ENCODE results near the gene NEK9.
"Not testable (repeated sequence)": the region's sequence is repeated elsewhere in the genome, so short reads cannot be mapped to it uniquely, and the experiment has no call there.

NEK9 gene

DNA sequence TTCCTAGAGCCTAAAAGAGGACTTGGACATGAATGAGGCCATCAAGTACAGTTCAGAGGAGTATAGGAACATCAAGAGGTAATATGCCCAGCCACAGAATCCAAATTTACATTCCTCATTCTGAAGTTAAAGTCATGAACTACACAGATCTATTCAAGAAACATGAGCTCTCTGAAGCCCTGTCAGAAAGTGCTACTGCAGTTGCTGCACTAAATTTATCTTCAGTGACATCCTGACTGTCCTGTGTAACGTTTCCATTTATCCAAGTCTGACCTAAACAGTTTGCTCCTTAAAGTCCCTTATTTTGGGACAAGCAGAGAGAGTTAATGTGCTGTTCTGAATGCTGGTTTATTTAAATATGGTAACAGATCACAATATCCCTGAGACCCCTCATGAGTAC lies 28.2 kb downstream of the NEK9 start:
- no peak for DNase-seq

DNA sequence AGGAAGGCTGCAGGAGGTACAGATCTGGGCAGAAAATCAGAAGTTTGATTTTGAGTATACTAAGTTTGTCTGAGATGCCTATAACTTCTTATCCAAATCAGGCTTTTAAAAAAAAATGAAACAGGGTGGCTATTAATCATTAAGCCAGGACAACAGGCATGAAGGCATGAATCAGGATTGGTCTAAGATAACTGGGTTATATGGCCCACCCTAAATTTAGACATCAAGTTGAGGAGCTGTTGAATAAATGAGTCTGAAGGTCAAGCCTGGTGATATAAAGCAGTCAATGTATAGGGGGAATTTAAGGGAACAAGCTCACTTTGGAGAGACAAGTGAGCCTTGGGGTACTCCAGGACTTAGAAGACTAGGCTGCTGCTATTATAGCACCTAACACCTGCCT lies 28.6 kb downstream of the NEK9 start:
- DNase-seq = no peak

DNA sequence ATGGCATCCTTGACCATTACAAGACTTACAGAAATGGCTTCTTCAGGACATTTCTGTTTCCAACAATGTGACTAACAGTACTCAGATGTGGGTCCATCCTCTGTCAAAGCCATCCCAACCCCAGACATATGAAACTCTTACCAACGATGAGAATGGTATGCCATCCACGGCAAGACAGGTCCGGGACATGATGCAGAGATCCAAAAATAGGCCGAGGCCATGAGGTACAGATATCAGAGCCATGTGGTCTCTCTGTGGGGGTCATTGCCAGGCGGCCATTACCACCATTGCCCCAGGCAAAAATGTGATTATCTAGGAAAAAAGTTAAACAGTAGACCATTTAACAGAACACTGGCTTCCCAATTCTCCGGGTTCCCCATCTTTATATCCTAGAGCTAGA lies 29.9 kb downstream of the NEK9 start:
- DNase-seq = no peak

DNA sequence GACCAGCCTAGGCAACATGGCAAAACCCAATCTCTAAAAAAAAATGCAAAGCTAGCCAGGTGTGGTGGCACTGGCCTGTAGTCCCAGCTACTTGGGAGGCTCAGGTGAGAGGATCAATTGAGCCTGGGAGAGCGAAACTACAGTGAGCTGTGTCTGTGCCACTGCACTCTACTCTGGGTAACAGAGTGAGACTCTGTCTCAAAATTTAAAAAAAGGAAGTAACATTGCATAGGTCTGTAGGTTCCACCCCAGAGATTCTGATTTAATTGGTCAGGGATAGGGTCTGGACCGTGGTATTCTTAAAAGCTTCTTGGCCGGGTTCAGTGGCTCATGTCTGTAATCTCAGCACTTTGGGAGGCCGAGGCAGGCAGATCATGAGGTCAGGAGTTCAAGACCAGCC lies 31.2 kb downstream of the NEK9 start:
- DNase-seq = no peak

DNA sequence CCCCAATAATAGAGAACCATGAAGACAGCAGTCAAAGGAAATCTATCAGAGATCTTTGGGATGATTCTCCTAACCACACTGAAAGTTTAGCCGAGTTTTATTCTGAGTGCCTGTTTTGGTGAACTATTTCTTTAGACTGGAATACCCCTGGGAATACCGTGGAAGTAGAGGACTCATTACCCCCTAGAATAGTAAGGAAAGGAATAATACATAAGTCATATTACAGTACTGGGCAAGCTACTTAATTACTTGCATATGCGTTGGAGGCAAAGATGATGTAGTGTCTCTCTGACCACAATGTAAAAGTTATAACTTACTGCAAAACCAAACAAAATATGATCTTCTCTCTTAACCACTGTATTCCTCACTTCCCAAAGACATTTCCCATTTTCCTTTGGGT lies 32.0 kb downstream of the NEK9 start:
- DNase-seq = no peak

DNA sequence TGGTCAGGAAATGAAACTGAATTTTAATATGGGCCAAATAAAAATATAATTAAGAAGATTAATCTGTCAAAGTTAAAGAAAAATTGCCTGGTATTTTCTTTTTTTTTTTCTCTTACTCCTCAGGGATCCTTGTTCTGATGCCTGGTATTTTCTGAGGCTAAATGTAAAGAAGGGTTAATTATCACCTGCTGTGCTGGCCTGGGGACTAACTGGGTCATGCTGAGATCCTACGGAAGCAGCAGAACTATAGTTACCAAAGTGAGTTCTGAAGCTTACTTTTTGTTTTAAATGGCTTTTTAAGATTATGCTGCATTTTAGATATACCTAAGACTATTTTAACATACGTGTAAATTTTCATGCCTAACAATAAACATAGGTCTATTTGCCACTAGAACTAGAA lies 34.1 kb downstream of the NEK9 start:
- no peak for DNase-seq

DNA sequence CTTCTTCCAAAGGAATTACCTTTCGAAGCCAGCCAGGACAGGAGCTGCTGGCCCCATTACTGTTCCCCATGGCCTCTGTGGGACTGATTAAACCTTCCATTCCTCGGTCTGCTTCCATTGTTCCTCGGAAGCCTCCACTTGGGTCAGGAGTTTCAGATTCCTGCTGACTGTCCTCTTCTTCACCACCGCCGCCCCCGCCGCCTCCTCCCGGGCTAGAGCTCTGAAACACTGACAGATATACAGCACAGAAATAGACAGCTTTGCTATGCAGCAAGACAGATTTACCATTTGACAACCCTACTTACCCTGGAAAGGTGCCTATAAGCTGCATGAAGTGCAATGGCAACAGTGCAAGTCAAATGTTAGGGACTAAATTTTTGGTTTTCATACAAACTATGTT lies 35.6 kb downstream of the NEK9 start:
- no peak for DNase-seq

DNA sequence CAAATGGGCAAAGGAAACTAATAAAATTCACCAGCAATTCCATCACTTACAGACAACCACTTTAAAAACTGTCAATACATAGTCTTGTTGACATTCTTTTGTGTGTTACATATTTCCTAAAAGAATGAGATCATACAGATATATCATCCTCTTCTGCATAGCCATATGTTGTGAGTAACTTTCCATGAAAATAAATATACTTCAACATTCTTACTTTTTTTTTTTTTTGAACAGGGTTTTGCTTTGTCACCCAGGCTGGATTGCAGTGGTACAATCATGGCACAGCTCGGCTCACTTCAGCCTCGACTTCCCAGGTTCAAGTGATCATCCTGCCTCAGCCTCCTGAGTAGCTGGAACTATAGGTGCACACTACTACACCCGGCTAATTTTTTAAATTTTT lies 36.5 kb downstream of the NEK9 start:
- no peak for DNase-seq

DNA sequence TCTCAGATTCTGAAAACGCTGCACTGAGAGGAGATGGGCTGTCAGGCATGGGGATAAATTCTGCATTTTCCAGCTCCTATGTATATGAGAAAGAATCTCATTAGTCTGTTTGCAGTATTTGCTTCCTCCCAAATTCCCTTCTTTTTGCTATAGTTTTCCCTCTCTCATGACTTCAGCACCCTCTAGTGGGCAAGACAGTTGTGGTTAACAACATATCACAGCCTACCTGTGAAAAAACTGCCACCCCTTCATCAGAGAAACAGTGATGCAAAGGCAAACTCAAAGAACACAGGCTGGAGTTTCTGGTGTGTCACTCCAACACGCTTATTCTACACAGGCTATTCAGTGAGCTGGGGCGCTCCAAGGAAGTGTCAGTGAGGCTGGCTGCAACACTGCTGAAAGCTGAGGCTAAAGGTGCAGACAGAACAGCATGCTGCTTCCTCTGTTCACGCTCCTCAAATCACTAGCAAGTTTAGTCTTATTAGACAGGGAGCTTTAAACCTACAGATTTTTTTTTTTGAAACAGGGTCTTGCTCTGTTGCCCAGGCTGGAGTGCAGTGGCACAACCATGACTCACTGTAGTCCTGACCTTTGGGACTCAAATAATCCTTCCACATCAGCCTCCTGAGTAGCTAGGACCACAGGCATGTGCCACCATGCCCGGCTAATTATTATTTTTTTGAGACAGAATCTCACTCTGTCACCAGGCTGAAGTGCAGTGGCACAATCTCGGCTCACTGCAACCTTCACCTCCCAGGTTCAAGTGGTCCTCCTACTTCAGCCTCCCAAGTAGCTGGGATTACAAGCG lies 38.1 kb downstream of the NEK9 start:
- peak; percentile 61 for DNase-seq

DNA sequence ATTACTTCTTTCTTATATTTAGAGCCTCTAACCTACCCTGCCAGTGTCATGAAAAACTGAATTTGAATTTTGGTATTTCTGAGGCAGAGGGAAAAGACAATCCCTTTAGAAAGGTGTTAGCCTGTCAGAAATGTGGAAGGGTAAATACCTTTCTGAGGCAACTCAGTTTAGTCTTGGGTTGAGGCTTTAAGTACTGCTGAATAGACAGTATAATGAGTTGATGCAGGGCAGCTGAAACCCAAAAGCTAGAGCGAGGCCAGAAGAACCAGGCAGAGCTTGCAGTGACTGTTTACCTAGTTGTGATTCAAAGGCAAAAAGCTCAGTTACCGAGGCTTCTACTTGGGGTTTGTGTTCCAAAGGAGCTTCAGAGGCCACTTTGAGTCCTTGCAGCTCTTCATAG lies 38.7 kb downstream of the NEK9 start:
- no peak for DNase-seq

DNA sequence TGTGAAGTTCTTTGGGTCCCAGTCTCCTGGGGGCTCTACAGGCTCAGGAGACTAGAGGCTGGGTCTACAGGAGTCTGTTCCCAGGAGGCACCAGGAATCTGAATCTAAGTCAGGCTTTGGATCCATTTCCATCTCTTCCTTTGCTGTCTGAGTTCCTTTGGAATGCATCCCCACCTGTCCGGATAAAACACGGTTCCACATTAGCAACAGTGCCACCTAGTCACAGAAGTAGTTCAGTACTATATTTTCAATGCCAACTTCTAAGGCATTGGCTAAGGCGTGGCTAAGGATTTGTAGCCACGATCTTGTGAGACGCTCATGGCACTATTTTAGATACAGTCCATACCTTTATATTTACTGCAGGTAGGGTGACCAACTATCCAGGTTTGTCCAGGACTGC lies 42.3 kb downstream of the NEK9 start:
- DNase-seq = no peak

DNA sequence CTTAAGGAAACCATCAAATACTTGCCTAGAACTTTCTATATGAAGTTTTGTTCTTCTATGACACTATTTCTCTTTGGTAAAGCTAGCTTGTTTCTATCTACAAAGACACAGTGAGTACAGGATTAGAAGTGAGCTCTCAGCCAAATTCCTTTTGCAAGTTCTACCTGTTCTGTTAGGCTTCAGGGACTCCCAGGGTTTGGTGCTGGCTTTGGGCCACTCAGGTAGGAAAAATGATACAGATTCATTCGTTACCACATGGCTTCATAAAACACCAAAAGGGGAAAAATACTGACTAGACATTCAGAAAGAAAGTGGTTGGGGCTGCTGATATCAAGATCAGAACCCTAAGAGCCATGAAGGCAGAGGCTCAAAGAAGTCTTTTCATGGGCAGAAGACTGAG lies 43.6 kb downstream of the NEK9 start:
- DNase-seq = no peak

DNA sequence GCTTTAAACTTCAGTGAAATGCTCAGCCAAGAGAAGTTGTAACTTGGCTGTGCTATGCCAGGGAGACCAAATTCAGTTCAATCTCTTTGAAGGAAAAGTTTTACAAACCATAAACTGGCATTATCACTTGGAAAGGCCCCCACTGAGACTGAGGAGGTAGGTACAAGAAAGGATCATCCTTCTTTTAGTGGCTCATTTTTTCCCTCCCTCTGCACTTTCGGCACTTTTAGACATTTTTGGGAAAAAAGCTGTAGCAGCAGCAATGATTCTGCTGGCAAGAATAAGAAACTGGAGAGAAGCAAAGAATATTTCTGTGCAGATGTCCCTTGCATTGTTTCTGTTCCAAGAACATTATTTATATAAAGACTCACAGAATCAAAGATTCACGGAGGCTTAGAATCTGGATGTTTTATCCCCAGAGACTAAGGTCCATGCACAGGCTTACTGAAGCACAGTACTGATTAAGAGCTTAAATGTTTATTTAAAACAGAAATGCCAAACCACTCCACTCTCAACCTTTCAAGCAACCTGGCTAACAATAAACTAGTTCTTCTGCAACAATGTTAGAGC lies 45.1 kb downstream of the NEK9 start:
- peak; percentile 45 for DNase-seq

DNA sequence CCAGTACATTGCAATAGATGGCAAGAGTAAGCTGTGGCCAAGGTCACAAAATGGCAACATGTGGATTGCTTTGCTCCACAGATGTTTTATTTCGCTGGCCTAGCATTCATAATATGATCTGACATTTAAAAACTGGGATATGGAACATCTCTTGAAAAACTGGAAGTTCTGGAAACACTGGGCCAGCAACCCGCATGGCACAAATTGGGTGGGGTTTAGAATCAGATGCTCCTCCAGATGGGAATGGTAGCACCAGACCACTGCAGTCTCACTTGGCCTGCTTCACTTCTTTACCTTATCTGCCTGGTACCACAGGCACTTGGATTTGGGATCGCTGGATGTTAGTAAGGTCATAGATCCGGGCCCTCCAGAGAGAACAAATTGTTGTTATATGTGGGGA lies 47.3 kb downstream of the NEK9 start:
- DNase-seq = no peak

DNA sequence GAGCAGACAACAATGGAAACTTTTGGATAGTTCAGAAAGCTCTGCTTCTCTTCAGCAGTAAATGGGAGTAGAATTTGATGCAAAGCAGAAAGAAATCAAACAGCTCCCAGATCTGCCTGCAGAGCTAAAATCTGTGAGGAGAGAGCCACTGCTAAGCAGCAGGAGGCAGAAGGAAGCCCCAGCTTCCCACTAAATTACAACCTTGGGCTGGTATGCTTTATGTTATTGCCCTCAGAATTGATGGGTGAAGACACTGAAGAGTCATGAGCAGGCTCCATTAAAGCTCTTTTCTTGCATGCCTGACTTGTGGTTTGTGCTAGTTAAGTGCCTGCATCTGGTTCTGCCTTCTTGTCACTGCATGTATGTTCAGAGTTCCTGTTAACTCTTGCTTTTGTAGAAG lies 49.1 kb downstream of the NEK9 start:
- no peak for DNase-seq

DNA sequence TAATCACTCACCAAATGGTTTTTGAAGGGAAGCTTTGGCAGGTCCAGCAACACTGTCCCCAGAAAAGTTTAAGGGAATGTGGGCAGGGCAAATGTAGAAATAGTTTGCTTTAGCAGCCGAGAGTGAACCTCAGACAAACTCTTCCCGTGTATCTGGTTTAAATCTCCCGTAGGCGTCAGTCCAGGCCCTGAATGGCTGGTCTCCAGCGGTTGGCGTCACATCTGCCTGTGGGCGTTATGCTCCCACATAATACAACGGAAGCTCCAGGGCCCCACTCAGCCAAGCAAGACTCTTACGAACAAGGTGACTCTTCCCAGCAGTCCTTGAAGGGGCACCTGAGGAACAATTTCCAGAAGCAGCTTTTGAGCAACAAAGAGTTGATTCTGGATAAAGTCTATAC lies 56.5 kb downstream of the NEK9 start:
- peak; percentile 69 for DNase-seq

DNA sequence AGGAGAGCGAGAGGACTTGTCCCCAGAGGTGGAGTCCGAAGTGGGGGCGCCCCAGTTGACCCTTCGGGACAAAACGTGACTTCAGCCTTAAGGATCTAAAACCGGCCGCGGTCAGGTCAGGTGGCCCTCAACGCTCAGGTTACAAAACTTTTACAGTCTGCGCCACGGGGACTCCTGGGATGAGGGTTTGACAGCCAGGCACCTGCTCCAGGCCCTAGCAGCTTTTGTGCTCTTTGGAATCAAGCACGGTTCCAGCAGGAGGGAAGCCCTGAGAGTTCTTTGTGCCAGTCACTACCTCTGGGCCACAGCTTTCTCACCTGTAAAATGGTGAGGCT lies 57.1 kb downstream of the NEK9 start:
- no peak for DNase-seq

DNA sequence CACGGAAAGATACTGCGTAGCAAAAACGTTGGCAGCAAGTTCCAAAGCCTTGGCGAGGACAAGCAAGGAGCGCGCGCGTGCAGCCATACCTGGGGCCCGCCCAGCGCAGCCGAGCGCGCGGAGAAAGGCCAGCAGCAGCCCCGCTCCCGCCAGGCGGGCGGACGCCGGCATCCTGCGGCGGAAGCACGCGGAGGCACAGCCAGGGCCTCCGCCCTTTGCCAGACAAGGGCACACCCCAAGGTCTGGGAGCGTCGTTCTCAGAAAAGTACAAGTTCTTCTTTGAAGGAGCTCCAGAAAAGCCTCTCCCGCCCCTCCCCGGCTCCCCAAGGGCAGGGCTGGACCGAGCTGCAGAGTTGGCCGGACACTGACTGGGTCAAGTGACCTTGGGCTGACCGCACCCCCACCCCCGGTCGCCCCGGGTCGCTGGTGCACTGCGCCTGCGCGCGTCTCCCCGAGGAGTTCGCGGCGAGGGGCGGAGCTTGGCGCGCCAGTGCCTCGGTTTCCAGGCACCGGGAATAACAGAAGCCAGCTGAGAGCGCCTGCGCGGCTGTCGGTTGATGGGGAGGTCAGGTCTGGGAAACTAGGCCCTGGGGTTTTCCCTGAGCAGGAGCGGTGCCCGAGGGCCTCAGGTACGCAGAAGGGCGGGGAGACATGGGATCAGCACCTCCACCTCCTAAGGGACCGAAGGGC lies 57.6 kb downstream of the NEK9 start, which contains the start of gene ZC2HC1C:
Gene ZC2HC1C, plus strand, starts transcription at position 521 of the 690 bp plus-strand sequence. CDS start 933 bp downstream, outside the sequence.
- peak; percentile 95 for DNase-seq

DNA sequence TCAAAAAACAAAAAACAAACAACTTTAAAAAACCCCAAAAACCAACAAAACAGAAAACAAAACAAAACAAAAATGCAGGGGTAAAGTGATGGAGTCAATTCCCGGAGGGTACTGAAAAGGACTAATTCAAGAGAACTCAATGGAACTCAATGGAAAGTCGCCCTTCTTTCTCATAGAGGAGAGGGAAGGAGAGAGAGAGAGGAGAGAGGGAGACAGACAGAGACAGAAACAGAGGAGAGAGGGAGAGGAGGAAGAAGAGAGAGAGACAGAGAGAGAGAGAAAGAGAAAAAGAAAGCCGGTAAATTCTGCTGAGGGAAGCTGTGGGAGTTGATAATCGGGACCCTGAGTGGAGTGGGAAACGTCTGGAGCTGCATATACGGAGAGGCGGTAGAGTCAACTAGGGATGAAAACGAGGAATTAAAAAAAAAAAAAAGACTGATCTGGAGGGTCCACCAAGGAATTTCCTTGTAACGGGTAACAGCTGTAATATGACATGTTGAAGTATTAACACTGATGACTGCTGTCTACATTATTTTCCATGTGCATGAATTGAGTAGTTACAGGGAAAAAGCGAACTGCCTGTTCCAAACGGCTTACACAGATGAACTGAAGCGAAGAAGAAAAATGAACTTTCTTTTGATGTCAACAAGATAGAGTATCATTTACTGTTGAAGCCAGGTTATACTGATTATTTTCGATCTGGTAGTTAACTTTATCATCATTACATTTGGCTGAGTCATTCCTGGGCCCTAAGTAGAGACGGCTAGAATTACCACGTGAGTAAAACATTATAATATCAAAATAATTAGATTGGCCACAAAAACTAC lies 58.3 kb downstream of the NEK9 start:
- DNase-seq = no peak

DNA sequence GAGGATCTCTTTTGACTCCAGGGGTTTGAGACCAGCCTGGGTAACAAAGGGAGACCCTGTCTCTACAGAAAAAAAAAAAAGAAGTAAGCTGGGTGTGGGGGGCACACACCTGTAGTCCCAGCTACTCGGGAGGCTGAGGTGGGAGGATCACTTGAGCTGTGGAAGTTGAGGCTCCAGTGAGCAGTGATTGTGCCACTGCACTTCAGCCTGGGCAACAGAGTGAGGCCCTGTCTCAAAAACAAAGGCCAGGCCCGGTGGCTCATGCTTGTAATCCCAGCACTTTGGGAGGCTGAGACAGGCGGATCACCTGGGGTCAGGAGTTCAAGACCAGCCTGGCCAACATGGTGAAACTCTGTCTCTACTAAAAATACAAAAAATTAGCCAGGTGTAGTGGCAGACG lies 59.1 kb downstream of the NEK9 start:
- not testable (repeated sequence) for DNase-seq

DNA sequence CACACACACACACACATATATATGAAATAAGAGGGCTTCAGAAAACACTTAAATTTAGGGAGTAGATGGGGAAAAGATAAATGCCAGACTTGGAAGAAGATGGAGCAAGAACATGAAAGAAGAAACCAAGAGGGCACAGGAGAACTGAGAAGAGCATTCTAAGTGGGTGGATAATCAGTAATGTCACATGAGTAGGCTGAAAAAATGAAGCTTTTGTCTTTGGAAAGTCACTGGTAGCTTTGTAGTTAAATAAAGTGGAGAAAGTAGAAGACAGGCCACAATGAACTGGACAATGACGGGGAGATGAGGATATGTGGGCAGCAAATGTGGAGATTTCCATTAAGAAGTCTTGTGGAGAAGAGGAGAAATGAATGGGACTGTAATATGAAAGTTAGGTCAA lies 59.6 kb downstream of the NEK9 start:
- no peak for DNase-seq

DNA sequence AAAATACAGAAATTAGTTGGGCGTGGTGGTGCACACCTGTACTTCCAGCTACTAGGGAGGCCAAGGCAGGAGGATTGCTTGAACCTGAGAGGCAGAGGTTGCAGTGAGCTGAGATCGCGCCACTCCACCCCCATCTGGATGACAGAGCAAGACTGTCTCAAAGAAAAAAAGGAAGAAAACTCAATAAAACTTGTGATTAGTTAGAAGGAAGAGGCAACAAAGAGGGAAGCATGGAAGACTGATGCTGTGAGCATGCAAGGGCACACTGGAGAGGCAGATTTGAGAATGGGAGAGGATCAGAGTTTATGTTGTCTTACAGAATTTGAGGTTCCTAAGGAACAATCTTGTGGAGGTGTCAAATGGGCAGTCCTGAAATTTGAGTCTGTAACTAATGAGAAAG lies 60.2 kb downstream of the NEK9 start:
- no peak for DNase-seq

DNA sequence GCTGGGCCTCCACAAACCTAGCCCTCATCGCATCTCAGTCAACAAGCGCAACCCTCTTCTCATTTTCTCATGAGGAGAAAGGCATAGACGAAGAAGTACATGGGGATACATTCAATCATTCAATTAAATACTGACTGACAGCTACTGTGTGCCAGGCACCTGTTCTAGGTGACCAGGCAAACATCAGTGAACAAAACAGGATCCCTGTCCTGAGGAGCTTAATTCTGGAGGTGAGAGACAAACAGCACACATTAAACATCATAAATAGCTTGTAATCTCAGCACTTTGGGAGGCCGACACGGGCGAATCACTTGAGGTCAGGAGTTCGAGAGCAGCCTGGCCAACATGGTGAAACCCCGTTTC lies 62.7 kb downstream of the NEK9 start:
- no peak for DNase-seq

All from right forelimb (tissue), 1 donor.